ENCODE results near the gene LGSN.

GRCh38 chr6:63246581-63246980 lies 73.2 kb downstream of the LGSN start:
- TF ChIP-seq POLR2AphosphoS5 (IDR thresholded peaks at IDR 0.05; ENCODE audit: low read depth, low read length), result no peak
- TF ChIP-seq SP2 (IDR thresholded peaks at IDR 0.05; ENCODE audit: low read length), result no peak
- no peak for TF ChIP-seq CTCF (IDR thresholded peaks at IDR 0.05; ENCODE audit: control extremely low read depth in 1 of 3, insufficient read depth in 1 of 3, low read depth in 1 of 3, low read length in 3 of 3)
- TF ChIP-seq, protein P1, sequence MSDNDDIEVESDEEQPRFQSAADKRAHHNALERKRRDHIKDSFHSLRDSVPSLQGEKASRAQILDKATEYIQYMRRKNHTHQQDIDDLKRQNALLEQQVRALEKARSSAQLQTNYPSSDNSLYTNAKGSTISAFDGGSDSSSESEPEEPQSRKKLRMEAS (IDR thresholded peaks at IDR 0.05), result no peak

All from H1 (cell line).